ENCODE results near the gene PDHB. TPM values are rescaled to one million over a fixed set of nuclear protein-coding genes. Genes with fewer than 3 reads are reported as not detected.

The PDHB gene
- total RNA-seq, 1 donor from 2014 or later: 63.1 TPM

DNA sequence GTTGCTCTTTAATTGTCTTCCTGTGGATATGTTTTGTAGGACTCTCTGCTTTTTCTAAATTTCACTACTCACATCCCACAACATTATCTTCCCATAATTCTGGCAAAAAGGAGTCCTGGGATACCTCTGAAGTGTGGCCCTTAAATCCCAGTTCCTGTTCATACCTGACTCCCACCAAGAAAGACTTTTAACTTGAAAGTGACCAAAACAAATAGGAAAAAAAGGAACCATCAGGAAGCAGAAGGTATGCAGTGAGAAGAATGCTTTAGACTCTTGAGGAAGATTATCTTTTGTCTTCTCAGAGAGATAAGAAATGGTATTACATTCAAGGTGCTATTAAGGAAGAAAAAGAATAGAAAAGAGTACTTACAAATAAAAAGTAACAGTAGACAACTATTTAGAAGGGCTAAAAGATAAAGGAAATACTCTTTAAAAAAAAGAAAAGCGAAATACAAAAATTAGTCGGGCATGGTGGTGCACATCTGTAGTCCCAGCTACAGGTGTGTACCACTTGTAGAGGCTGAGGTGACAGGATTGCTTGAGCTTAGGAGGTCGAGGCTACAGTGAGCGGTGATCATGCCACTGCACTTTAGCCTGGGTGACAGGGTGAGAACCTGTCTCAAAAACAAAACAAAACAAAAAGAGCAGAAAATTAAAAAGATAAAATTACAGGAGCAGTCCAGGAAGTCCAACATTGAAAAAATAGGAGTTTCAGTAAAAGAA, 54.1 kb downstream of the PDHB start:
- H3K27ac Mint-ChIP-seq: no peak overlapping the region
- no peaks in the 10 kb centered on the region for H3K36me3 Mint-ChIP-seq
- no peaks in the 10 kb centered on the region for H3K9me3 Mint-ChIP-seq
- TF ChIP-seq, protein P1, sequence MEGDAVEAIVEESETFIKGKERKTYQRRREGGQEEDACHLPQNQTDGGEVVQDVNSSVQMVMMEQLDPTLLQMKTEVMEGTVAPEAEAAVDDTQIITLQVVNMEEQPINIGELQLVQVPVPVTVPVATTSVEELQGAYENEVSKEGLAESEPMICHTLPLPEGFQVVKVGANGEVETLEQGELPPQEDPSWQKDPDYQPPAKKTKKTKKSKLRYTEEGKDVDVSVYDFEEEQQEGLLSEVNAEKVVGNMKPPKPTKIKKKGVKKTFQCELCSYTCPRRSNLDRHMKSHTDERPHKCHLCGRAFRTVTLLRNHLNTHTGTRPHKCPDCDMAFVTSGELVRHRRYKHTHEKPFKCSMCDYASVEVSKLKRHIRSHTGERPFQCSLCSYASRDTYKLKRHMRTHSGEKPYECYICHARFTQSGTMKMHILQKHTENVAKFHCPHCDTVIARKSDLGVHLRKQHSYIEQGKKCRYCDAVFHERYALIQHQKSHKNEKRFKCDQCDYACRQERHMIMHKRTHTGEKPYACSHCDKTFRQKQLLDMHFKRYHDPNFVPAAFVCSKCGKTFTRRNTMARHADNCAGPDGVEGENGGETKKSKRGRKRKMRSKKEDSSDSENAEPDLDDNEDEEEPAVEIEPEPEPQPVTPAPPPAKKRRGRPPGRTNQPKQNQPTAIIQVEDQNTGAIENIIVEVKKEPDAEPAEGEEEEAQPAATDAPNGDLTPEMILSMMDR (IDR thresholded peaks at IDR 0.05; ENCODE audit: unreplicated experiment): no peak
- no peak for DNase-seq (ENCODE audit: low spot score in 2 of 2, unreplicated experiment in 2 of 2)
- H3K27me3 Mint-ChIP-seq (ENCODE audit: low read depth): no peaks in the 10 kb centered on the region
- no peaks in the 10 kb centered on the region for H3K4me1 Mint-ChIP-seq
- no peak overlapping the region for H3K4me3 Mint-ChIP-seq

DNA sequence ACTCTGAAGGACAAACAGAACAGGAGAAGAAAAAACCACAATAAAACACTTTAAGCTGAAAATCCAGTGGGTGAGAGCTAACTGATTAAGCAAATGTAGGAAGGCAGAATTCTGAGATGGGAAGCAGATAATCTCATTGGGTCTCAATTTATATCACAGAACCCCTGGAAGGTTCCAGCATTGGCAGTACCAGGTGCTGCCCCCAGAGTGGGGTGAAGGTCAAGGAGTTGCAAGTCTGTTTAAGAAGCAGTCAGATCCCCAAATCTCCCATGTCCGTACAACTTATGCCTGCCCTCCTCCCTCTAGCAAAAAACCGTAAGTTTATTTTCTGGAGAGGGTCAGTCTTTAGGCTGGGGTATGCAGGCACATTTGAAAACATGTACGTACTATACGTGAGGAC, 55.9 kb downstream of the PDHB start:
- Mint-ChIP-seq H3K27me3 (ENCODE audit: low read depth) (no peaks in the 10 kb centered on the region), H3K36me3 (no peaks in the 10 kb centered on the region), H3K27ac (no peak overlapping the region), H3K4me3 (no peak overlapping the region), H3K9me3 (no peaks in the 10 kb centered on the region), H3K4me1 (no peaks in the 10 kb centered on the region)
- TF ChIP-seq, protein P1 (IDR thresholded peaks at IDR 0.05; ENCODE audit: unreplicated experiment): no peak
- no peak for DNase-seq (ENCODE audit: low spot score in 2 of 2, unreplicated experiment in 2 of 2)

Other genes starting within 250 kb of the PDHB start
- gene DNASE1L3, start 222.9 kb downstream of the PDHB start, total RNA-seq: 0.22 to 0.72 TPM (median 0.53 TPM) in 3 replicates
- 3.3 to 4.9 TPM (median 4.2 TPM) in 3 replicates for gene ABHD6, start 196.0 kb downstream of the PDHB start, total RNA-seq
- 19.0 to 24.2 TPM (median 21.3 TPM) in 3 replicates for gene RPP14, start 127.6 kb downstream of the PDHB start, total RNA-seq
- gene HTD2, start 127.3 kb downstream of the PDHB start, total RNA-seq: 7.7 to 9.4 TPM (median 8.3 TPM) in 3 replicates
- 15.0 to 15.9 TPM (median 15.4 TPM) in 3 replicates for gene PXK, start 100.9 kb downstream of the PDHB start, total RNA-seq
- 10.5 to 13.1 TPM (median 11.3 TPM) in 3 replicates for gene KCTD6, start 58.3 kb upstream of the PDHB start, total RNA-seq
- 29.4 to 31.0 TPM (median 30.9 TPM) in 3 replicates for gene ACOX2, start 103.4 kb upstream of the PDHB start, total RNA-seq
- gene FAM107A, start 143.6 kb upstream of the PDHB start, total RNA-seq: not detected in 3 replicates
- gene FAM3D, start 232.9 kb upstream of the PDHB start, total RNA-seq: 0.16 TPM in 1 of 3 replicates, not detected in the others